K562 (cell line): ENCODE results near the gene LDLRAD3. TPM values are rescaled to one million over a fixed set of nuclear protein-coding genes. Genes with fewer than 3 reads are reported as not detected.

Source experiments
- ATAC-seq: fragments of 200-7000 bp; cut with Tn5 transposase; 3 replicates; pipeline ENCODE4 v1.9.1; 2020; ENCODE audit warnings: moderate library complexity
- BruUV-seq: library from RNA; stranded (reverse); fragments of 400-500 nt; replicated peaks from 2 replicates; lab custom pipeline; 2021; lab: Mats Ljungman, UMichigan
- CTCF ChIA-PET: fragments of 300-600 bp; formaldehyde crosslinking; extraction: SDS; loops from one replicate; lab custom pipeline; 2021; ENCODE audit warnings: low intra/inter-chr PET ratio; lab: Yijun Ruan, JAX
- POLR2A ChIA-PET: fragments of 300-600, 350-650 bp; sonication (Branson Sonifier 250); formaldehyde crosslinking; extraction: SDS; loops from one replicate; lab custom pipeline; 2021; ENCODE audit warnings: antibody characterized with exemption, inconsistent platforms; lab: Yijun Ruan, JAX
- DNase-seq, 4 experiments: peaks; one replicate each; pipeline versions ENCODE4 v3.0.0 to v3.0.0-alpha.2; 2011 to 2018; ENCODE audit warnings: low spot score in 3 of 4, mixed read lengths in 3 of 4; ENCODE audit errors: extremely low read depth in 1 of 4
- FAIRE-seq: peaks from 2 replicates; lab custom pipeline; 2011; peaks lifted over from hg19 to GRCh38; lab: Jason Lieb, UNC
- H2AFZ ChIP-seq: 2 replicates; pipeline ENCODE4 v1.6.0; 2011; ENCODE audit warnings: low read depth, low read length, control low read depth, inconsistent platforms
- H3K27ac ChIP-seq: fragments of 200-600 bp; 3 replicates; pipeline ENCODE4 v1.8.0; 2011; ENCODE audit warnings: low read depth, mild to moderate bottlenecking, control low read depth, inconsistent platforms, low read length, moderate library complexity, mixed read lengths; ENCODE audit errors: extremely low read depth
- H3K27me3 ChIP-seq, 2 experiments: fragments of 300-600 bp in 1 of 2; 2 replicates in 1 of 2; 3 replicates in 1 of 2; pipeline versions ENCODE4 v1.6.0 to v1.8.0; 2011; ENCODE audit warnings: inconsistent platforms in 2 of 2, low read length in 2 of 2, mild to moderate bottlenecking in 1 of 2, mixed read lengths in 1 of 2, moderate library complexity in 1 of 2; ENCODE audit not compliant: control insufficient read depth in 2 of 2, insufficient read depth in 2 of 2
- H3K36me3 ChIP-seq: fragments of 300-600 bp; 3 replicates; pipeline ENCODE4 v1.8.0; 2011; ENCODE audit warnings: mild to moderate bottlenecking, low read length, inconsistent platforms; ENCODE audit not compliant: control insufficient read depth, insufficient read depth
- H3K4me1 ChIP-seq, 2 experiments: fragments of 200-600 bp in 1 of 2; replicated peaks in 1 of 2; 2 replicates in 1 of 2; 3 replicates in 1 of 2; pipeline versions ENCODE4 v1.5.1 to v1.8.0; 2011; ENCODE audit warnings: inconsistent platforms in 2 of 2, low read length in 2 of 2, mild to moderate bottlenecking in 1 of 2, mixed read lengths in 1 of 2, moderate library complexity in 1 of 2; ENCODE audit not compliant: control insufficient read depth in 2 of 2, insufficient read depth in 2 of 2
- H3K4me2 ChIP-seq: 2 replicates; pipeline ENCODE4 v1.6.1; 2011; ENCODE audit warnings: low read length, control low read depth, inconsistent platforms, mixed read lengths; ENCODE audit not compliant: insufficient read depth
- H3K4me3 ChIP-seq: fragments of 200-600 bp; sonication (generic), shearing (Covaris generic); 2 replicates; pipeline ENCODE4 v1.5.1; 2016; ENCODE audit warnings: control low read depth, inconsistent platforms
- H3K79me2 ChIP-seq: fragments of 200-600 bp; 3 replicates; pipeline ENCODE4 v1.8.0; 2011; ENCODE audit warnings: low read length, inconsistent platforms; ENCODE audit not compliant: control insufficient read depth, insufficient read depth
- H3K9ac ChIP-seq, 2 experiments: 2 replicates each; pipeline versions ENCODE4 v1.6.0 to v1.6.1; 2011; ENCODE audit warnings: low read depth in 2 of 2, low read length in 2 of 2, control low read depth in 1 of 2, inconsistent platforms in 1 of 2, mild to moderate bottlenecking in 1 of 2, mixed read lengths in 1 of 2; ENCODE audit not compliant: insufficient read depth in 1 of 2
- H3K9me1 ChIP-seq: one replicate; pipeline ENCODE4 v1.6.0; 2011; ENCODE audit warnings: inconsistent platforms, mild to moderate bottlenecking, low read length, moderate library complexity; ENCODE audit not compliant: control insufficient read depth, insufficient read depth
- H3K9me3 ChIP-seq: replicated peaks from 2 replicates; pipeline ENCODE4 v1.5.1; 2011; ENCODE audit warnings: low read depth, low read length, inconsistent platforms; ENCODE audit not compliant: control insufficient read depth, insufficient read depth
- H4K20me1 ChIP-seq: replicated peaks from 2 replicates; pipeline ENCODE4 v1.6.1; 2011; ENCODE audit warnings: low read length, inconsistent platforms, mixed read lengths; ENCODE audit not compliant: control insufficient read depth, insufficient read depth
- BHLHE40 ChIP-seq: IDR thresholded peaks from 2 replicates; pipeline ENCODE4 v1.6.1; 2011; ENCODE audit warnings: low read length, improper control_type of control experiment
- CCAR2 ChIP-seq: fragments of 200-400 bp; formaldehyde crosslinking; IDR thresholded peaks from 2 replicates; pipeline ENCODE4 v1.6.1; 2017; ENCODE audit warnings: mild to moderate bottlenecking, low read depth, low read length
- DMBX1 ChIP-seq: fragments of 250-450 bp; sonication (Bioruptor Pico); IDR thresholded peaks from 2 replicates; pipeline ENCODE4 v1.8.0; 2022; ENCODE audit warnings: inconsistent platforms, mild to moderate bottlenecking, moderate library complexity, borderline replicate concordance
- HMG20B ChIP-seq: fragments of 250-450 bp; sonication (Bioruptor Pico); IDR thresholded peaks from 2 replicates; pipeline ENCODE4 v1.5.0; 2021; ENCODE audit warnings: mild to moderate bottlenecking
- KLF1 ChIP-seq: fragments of 450-650 bp; IDR thresholded peaks from 2 replicates; pipeline ENCODE4 v1.6.1; 2016; ENCODE audit warnings: missing genetic modification characterization, missing compliant biosample characterization
- MED1 ChIP-seq: sonication (generic); formaldehyde crosslinking; IDR thresholded peaks from 2 replicates; pipeline ENCODE4 v1.8.1; 2023; ENCODE audit warnings: missing genetic modification reagents, borderline replicate concordance
- MEF2A ChIP-seq: IDR thresholded peaks from 2 replicates; pipeline ENCODE4 v1.6.1; 2011; ENCODE audit warnings: low read depth, mild to moderate bottlenecking, low read length, moderate library complexity; ENCODE audit not compliant: control insufficient read depth
- MLX ChIP-seq, 2 experiments: fragments of 450-650 bp in 1 of 2; sonication (generic) in 1 of 2; formaldehyde crosslinking; conservative IDR thresholded peaks; 2 replicates each; pipeline versions ENCODE4 v1.4.0 to v1.8.1; 2020 to 2022; ENCODE audit warnings: mild to moderate bottlenecking in 1 of 2, missing genetic modification reagents in 1 of 2
- PTRF ChIP-seq: fragments of 450-650 bp; IDR thresholded peaks from 2 replicates; pipeline ENCODE4 v1.6.1; 2016; ENCODE audit warnings: mild to moderate bottlenecking, missing genetic modification characterization, missing compliant biosample characterization
- SMAD2 ChIP-seq: fragments of 150-350 bp; IDR thresholded peaks from 2 replicates; pipeline ENCODE4 v1.6.1; 2014; ENCODE audit warnings: low read depth, mild to moderate bottlenecking, low read length
- SREBF2 ChIP-seq: sonication (generic); formaldehyde crosslinking; IDR thresholded peaks from 2 replicates; pipeline ENCODE4 v1.4.0; 2020; ENCODE audit warnings: mild to moderate bottlenecking, missing genetic modification reagents
- USF2 ChIP-seq: sonication (generic); formaldehyde crosslinking; IDR thresholded peaks from 2 replicates; pipeline ENCODE4 v1.5.0; 2020; ENCODE audit warnings: missing genetic modification reagents
- ZNF518B ChIP-seq: fragments of 250-450 bp; sonication (Bioruptor Pico); IDR thresholded peaks from 2 replicates; pipeline ENCODE4 v1.5.0; 2021; ENCODE audit warnings: mild to moderate bottlenecking, moderate library complexity
- WGBS: fragments of 100-300 bp; shearing (Covaris generic); methylation state at CpG from one replicate; pipeline ENCODE4 v1.1.6; 2016; ENCODE audit warnings: low coverage, mixed read lengths; ENCODE audit not compliant: insufficient coverage; ENCODE audit errors: missing lambda C conversion rate; 5-methylcytosine and 5-hydroxymethylcytosine counted together
- in situ Hi-C: fragments of 300-500 bp; cut with MboI; formaldehyde crosslinking; loops from 4 replicates; pipeline ENCODE4 v1.15.0; 2018; ENCODE audit warnings: inconsistent platforms, mixed read lengths
- intact Hi-C: fragments of 100-400 bp; cut with micrococcal nuclease; formaldehyde crosslinking; loops from 2 replicates; pipeline ENCODE4 v1.14.2; 2022
- polyA plus RNA-seq, 8 experiments: library from polyadenylated mRNA; depleted of rRNA in 4 of 8; stranded (reverse) in 5 of 8; unstranded in 3 of 8; fragments of >200 nt; fragmentation: Nextera tagmentation in 2 of 8; fragmentation: Illumina TruSeq in 1 of 8; extraction: Ambion mirVana in 2 of 8; extraction: Trizol in 1 of 8; gene quantifications; 2 replicates each; pipeline versions ENCODE4 v1.2.1 to v1.2.3, GENCODE V29; 2011 to 2014; ENCODE audit warnings: inconsistent platforms in 1 of 8, missing spikeins in 1 of 8
- total RNA-seq, 7 experiments: library from RNA; depleted of rRNA in 6 of 7; stranded (reverse); fragments of >200 nt in 6 of 7; fragmentation: Illumina TruSeq in 2 of 7; extraction: Trizol in 2 of 7; gene quantifications; 2 replicates each; pipeline versions ENCODE4 v1.2.1 to v1.2.3, GENCODE V29; 2011 to 2021; ENCODE audit warnings: low replicate concordance in 1 of 7

Gene LDLRAD3
- total and polyA plus RNA-seq, 9 of the 15 experiments (the other 6 are each of a cell fraction or from before 2014, with no cell fraction given), result 0.73 to 7.2 (median 3.5) TPM

- H4K20me1 ChIP-seq, result no peaks in the 10 kb centered on the region
- H3K27ac ChIP-seq, result no peak overlapping the region
- intact Hi-C loops, result no loop called here
- TF ChIP-seq MLX (CRISPR knock-in tag; conservative IDR thresholded peaks at IDR 0.05) (no peak), MED1 (CRISPR knock-in tag) (no peak), SREBF2 (no peak), MEF2A (no peak), USF2 (CRISPR knock-in tag) (no peak), SMAD2 (no peak), PTRF (no peak), HMG20B (CRISPR knock-in tag) (no peak), CCAR2 (no peak), DMBX1 (CRISPR knock-in tag) (no peak), KLF1 (tag) (no peak), BHLHE40 (no peak), ZNF518B (no peak)
- ATAC-seq (no peak), DNase-seq (no peak), FAIRE-seq (no peak)
- no peaks in the 10 kb centered on the region for H3K9me3 ChIP-seq
- no peak overlapping the region for H3K4me2 ChIP-seq
- 0% methylated on average over 2 of the region's 2 CpGs for WGBS
- BruUV-seq, result no TSS peak
- H3K9ac ChIP-seq, result no peak overlapping the region
- H3K9me1 ChIP-seq, result no peaks in the 10 kb centered on the region
- peaks cover 16 to 36% of the 10 kb centered on the region in 2 experiments for H3K27me3 ChIP-seq
- H3K4me3 ChIP-seq, result no peak overlapping the region
- H3K36me3 ChIP-seq, result no peaks in the 10 kb centered on the region
- H3K79me2 ChIP-seq, result no peaks in the 10 kb centered on the region
- no peaks in the 10 kb centered on the region for H3K4me1 ChIP-seq
- CTCF ChIA-PET, result no interaction called here
- in situ Hi-C loops, result no loop called here
- H2AFZ ChIP-seq, result no peak overlapping the region
- POLR2A ChIA-PET, result no interaction called here
Observed at GRCh38 chr11:35932121-35932520, 11.7 kb upstream of the LDLRAD3 start.
